Renal cortical epithelial cell (primary cell): ENCODE measurements around the gene EPRS1. TPM values are rescaled to one million over a fixed set of nuclear protein-coding genes. Genes with fewer than 3 reads are reported as not detected.
"Not testable (repeated sequence)": the region's sequence is repeated elsewhere in the genome, so short reads cannot be mapped to it uniquely, and the experiment has no call there.

Source experiments
- DNase-seq: peaks from one replicate; pipeline ENCODE4 v3.0.0-alpha.2; 2011; ENCODE audit warnings: low read depth
- total RNA-seq: library from RNA; depleted of rRNA; stranded (reverse); fragments of >200 nt; gene quantifications from 2 replicates; pipeline ENCODE4 v1.2.3, GENCODE V29; 2014

The EPRS1 gene
- total RNA-seq = 155 and 167 TPM in 2 replicates

DNA sequence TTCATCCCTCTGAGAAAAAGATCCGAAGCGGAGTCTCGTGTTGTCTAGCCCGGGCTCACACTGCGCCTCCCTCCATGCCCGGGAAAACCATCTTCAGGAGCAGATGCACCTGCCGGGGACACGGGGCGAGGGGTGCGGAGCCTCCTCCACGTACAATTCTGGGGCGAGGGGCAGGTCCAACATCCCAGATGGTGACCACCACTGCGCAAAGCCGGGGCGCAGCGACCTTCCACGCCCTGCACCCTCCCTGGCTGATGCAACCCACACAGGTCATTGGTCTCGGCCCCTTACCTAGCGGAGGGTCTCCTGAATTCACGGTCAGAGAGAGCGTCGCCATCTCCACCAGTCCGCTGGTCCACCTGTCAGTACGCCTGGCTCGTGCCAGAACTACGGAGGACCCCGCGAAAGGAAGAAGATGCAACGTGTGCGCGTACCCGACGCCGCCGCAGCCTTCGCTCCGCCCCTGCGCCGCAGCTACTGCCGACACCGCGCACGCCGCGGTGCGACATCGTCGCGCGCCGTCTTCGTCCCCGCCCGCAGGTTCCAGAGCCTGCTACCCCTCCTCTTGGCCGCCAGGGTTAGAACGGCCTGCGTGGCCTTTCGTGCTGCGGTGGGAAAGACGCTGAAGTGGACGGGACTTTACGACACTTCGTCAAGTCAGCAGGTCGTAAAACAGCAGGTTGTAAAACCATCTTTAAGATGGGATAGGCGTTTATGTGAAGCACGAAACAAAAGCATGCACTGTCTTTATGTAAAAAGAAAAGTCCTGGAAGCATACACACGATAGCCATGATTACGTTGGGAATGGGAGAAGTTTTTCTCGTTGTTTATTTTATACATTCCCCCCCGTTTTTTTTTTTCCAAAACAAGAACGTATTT lies at the start of gene EPRS1:
Gene EPRS1, minus strand, starts transcription at position 454 of the 879 bp plus-strand sequence. Its CDS starts 117 bp downstream, at position 337.
- peak; percentile 97 for DNase-seq

DNA sequence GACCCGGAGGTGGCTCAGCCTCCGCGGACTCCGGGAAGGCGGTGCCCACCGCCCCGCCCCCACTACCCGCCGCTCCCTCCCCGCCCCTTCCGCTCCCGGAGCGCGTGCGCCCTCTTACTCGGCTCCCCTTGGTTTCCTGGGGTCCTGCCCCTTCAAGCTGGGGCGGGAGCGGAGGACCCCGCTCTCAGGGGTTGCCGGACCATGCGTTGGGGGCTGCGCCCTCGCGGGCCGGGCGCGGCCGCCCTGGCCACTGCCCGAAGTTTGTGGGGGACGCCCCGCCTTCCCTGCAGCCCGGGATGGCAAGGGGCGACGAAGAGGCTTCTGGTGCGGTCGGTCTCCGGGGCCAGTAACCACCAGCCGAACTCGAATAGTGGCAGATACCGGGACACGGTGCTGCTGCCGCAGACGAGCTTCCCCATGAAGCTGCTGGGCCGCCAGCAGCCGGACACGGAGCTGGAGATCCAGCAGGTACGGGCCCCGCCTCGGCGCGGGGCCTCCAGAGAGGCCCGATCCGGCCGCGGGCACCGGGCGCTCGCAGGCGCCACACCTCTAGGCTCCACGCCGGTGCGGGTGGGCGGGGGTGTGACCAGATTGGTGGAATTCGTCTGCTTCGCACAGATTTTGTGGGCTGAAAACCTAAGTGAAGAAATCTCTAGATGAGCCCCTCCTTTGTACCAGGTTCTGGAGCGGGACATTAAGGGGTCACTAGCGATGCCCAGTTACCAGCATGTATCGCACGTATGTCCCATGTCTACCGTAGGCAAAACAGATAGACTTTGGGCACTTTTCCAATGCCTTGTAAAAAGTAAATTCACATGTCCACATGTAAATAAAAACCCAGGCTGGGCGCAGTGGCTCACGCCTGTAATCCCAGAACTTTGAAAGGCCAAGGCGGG lies 48.0 kb upstream of the EPRS1 start, which contains the start of gene IARS2:
Gene IARS2, plus strand, starts transcription at position 117 of the 896 bp plus-strand sequence. Its CDS starts 85 bp downstream, at position 202.
- DNase-seq = peak; percentile 46

DNA sequence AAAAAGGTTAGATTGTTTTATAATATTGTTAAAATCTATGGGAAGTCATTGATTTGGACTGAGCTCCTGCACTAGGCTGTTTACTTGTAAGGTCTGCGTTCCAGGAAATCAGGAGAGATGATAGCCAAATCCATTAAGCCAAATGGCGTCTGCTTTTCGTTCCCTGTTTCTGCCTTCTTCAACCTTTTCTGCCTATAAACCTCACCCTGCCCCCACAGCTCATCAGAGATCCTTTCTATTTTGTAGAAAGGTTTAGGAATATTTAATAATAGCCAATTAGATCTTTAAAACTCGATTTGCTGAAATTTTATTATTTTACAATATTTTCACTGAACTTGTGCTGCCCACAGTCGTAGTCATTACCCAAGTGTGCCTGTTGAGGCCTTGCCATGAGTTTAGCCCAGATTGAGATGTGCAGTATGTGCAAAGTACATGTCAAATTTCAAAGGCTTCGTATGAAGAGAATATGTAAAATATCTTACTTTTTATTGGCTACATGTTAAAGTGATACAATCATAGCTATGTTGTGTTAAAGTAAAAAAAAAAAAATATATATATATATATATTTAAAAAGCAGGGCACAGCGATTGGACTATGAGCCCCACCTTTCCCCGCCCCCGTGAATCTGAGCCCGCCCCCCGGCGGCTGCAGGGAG lies 47.2 kb upstream of the EPRS1 start:
- DNase-seq = no peak

DNA sequence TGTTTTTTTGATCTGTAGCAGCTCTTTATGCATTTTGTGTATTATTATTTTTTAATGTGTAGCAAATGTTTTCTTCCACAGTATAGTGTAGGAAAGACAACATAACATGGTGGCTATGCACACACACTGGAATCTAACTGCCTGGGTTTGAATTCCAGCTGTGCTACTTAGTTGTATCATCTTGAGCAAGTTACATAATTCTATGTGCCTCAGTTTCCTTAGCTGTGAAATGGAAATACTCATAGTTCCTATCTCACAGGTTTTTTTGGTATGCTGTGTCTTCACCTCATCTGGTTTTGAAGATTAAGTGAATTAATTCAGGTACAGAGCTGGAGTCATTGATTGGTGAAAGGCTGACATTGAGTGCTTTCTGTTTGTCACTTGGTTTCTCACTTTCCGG lies 46.4 kb upstream of the EPRS1 start:
- no peak for DNase-seq

DNA sequence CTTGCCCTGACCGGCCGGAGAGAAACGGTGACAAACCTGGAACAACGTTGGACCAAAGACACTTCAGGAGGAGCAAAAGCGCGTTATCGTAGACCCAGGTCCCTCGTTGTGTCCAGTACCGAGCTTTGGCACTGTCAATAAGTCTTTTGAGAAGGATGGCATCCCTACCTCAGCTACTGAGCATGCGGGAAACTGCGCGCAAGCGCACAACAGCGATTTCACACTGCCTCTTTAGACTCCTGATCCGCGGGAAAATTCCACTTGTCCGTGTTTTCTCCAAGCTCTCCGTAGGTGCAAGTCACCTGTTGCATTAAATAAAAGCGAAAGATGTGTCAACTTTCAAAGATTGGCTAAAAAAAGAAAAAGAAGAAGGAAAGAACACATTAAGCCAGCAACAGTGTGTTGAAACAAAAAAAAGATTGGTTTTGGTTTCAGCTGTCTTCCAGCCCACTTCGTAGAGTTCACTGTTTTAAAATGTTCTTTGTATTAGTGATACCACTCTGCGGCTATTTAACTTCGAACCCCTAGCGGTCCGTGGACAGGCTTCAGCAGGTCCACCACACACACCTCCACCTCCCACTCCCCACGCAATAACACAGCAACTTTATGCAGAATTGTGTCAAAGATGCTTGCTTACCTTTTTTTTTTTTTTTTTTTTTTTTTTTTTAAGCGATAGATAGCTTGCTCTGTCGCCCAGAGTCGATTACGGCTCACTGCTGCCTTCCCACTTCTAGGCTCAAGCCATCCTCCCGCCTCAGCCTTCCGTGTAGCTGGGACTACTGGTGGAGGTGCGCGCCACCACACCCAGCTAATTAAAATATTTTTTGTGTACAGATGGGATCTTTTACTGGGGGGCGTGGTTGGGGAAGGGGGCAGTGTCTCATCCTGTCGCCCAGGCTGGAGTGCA lies 43.6 kb upstream of the EPRS1 start, which contains the start of gene BPNT1:
Gene BPNT1, minus strand, starts transcription at position 139 of the 907 bp plus-strand sequence. CDS start 9,942 bp downstream, outside the sequence.
- DNase-seq = peak; percentile 96

DNA sequence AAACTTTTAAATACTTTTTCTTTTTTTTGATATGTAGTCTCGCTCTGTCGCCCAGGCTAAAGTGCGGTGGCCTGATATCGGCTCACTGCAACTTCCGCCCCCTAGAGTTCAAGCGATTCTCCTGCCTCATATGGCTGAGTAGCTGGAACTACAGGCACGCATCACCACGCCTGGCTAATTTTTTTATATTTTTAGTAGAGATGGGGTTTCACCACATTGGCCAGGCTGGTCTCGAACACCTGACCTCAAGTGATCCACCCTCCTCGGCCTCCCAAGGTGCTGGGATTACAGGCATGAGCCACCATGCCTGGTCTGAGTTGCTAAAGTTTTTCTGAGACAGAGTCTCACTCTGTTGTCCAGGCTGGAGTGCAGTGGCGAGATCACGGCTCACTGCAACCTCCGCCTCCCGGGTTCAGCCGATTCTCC lies 40.0 kb upstream of the EPRS1 start:
- not testable (repeated sequence) for DNase-seq

DNA sequence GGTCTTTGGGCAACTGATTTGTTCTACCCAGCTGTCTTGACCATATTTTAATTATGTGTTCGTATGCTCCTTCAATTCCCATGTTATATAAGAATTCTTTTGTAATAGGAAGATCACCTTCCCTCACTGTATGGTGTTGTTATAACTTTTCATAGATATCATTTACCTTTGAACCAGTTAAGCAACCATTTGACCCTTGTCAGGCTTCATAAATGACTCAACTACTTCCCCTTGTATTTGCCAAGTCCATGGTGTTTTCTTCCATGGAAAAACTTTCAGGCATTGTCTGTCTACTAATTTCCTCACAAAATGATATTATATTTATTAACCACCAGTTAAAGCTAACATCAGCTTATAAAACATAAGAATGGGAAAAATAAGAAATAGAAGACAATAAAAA lies 38.2 kb upstream of the EPRS1 start:
- peak; percentile 5 for DNase-seq

DNA sequence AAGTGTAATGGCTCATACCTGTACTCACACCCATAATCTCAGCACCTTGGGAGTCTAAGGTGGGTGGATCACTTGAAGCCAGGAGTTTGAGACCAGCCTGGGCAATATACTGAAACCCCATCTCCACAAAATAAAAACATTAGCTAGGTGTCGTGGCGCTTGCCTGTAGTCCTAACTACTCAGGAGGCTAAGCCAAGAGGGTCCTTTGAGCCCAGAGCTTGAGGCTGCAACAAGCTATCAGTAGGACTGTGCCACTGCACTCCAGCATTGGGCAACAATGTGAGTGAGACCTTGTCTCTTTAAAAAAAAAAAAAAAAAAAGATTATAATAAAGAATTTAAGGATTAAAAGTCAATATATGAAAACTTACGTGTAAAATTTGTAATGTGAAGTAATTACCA lies 31.6 kb upstream of the EPRS1 start:
- DNase-seq = no peak

DNA sequence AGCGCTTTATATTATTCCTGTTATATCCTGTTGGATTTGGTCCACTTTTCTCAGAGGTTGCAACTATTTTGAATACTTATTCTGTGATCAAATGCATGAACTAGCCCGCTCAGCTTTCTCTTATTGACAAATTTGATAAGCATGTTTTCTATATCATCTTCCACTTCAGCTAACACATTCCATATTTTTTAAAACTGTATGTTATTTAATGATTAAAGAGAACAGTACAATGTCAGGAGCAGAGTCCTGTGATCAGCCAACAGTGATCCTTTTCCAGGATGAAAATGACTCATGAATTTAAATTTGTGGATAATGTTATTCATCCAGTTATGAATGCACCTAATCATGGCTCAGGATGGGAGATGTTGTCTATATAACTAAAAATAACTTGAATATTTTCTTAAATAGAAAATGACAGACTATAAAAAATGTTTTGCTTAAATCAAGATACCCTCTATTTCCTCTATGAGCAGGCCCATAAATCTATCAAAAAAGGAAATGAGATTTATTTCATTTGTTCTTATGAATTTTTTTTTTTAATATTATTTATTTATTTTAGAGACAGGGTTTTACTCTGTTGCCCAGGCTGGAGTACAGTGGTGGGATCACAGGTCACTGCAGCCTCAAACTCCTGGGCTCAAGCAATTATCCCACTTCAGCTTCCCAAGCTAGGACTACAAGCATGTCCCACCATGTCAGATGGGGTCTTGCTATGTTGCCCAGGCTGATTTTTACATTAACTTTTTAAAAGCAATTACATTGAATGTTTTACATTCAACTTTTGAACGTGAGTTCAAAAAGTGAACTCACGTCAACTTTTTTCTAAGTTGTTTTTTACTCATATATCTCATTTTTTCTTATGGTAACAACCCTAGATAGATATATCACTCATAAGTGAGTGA lies 30.8 kb upstream of the EPRS1 start:
- no peak for DNase-seq

DNA sequence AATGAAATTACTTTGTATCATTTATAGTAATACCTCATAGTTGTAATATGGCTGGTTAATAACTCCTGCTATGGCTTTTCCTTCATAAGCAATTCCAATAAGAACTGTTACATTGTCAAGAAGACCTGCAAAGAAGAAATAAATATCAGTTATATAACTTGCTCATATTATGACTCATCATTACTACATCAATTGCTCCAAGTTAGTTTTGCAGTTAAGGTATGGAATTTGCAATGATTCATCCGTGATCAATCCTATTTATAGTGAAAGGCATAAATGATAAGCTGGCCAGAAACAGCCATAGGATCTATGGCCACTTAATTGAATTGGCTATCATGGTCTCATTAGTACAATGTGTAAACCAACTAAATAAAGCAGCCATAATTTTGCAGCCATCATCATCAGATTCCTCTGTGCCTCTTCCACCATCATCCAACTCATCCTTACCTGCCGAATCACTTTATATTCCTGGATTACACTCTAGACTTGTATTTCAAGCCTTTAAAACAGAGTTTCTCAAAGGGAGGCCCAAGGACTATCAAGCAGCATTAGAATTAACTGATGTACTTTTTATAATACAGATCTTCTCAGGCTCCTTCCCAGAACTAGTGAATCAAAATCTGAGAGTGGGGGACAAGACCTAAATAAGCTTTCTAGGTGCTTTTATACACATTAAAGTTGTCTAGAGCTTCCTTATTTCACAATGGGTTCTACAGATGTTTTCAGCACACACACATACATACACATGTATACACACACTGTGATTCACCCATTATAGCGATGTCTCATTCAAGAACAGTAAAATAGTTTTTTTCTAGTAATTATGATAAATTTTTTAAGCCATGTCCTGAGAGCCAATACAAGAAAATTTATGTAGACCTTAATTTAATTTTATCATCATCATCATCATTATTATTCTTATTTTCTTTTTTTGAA lies 21.2 kb upstream of the EPRS1 start:
- DNase-seq = no peak

DNA sequence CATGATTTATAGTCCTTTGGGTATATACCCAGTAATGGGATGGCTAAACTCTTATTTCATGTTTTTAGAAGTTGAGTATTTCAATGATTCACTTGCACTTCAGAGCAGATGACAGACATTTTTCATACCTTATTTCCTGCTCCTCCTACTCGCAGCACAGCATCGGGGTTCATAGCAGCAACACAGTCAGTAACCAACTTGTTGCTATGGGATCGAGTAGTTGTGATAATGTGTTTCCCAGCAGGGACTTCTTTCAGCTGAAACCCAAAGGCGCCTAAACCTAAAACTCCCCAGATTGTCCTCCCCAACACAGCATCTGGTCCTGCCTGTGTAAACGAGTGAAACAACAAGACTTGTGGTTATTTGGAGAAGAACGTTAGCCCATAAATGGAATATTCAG lies 16.3 kb upstream of the EPRS1 start:
- DNase-seq = no peak

DNA sequence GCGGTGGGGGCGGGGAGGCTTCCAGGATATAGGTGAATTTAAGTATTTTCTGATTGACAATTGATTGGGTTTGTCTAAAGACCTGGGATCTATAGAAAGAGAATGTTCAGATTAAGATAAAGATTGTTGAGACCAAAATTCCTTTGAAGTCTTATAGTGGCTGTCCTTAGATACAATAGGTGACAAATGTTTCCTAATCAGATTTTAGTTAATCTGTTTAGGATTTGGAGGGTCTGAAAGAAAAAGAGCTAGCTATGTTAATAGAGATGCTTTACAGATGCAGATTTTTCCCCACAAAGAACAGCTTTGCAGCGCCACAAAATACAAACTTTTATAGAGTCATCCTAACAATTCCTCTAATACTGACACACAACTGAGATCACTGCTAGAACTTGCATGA lies 14.6 kb upstream of the EPRS1 start:
- no peak for DNase-seq

DNA sequence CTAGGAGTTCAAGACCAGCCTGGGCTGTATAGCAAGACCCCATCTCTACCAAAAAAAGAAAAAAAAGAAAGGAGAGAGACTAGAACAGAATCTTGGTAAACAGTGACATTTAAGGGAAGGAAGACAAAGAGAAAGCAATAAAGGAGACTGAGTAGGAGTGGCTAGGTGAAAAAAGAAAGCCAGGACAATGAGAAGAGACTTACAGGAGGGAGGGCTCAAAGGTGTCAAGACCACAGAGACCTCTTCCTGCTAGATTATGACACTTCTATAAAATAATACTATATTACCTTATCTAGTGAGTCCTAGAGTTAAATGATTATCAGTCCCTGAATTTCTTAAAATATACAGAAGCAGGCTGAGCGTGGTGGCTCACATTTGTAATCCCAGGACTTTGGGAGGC lies 10.1 kb upstream of the EPRS1 start:
- DNase-seq = no peak

DNA sequence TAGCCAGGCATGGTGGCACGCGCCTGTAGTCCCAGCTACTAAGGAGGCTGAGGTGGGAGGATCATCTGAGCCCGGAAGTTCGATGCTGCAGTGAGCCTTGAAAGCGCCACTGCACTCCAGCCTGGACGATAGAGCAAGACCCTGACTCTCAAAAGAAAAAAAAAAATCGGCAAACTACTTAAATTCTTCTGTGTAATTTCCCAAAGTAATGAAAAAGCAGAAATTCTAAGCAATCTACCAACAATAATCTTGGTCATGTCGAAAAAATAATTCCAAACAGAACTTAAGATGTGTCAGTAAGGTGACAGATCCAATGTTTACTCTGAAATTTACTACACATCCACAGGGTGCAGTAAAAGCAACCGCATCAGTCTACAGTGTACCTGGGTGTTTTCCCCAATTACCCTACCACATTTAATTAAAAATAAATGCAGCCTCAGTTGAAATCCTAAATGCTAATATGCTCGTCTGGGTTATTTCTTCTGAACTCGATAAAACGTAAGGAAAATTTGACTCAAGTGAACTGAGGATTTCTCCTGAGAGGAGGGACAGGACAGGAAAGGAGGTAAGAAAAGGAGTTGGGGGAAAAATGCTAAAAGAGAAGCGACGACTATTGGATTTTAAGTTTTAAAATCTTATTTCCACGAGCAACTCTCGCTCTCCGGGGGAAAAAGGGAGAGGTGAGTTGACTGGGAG lies 801 bp downstream of the EPRS1 start:
- peak; percentile 13 for DNase-seq

DNA sequence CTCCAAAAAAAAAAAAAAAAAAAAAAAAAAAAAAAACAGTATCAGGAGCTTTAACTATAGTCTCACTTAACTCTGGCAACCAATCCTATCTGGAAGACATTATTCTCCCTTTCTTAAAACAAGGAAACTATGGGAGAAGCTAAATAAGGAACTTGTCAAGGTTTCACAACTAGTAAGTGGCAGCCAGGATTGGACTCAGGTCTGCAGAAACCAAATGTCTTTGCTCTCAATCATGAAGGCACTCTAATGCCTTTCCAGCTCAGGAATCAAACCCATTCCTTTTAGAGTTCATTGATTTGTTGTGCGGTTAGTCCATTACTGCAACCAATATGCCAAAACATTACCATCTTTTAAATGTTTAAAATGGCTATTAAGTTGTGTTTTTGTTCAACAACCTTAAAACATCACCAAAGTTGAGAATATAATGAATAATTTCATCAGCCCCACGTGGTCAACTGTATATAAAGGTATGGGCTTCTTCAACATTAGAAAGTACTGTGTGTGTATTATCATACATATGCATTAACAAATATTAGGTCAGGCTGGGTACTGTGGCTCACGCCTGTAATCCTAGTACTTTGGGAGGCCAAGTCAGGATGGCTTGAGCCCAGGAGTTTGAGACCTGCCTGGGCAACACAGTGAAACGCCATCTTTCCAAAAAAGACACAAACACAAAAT lies 1.5 kb downstream of the EPRS1 start:
- no peak for DNase-seq

DNA sequence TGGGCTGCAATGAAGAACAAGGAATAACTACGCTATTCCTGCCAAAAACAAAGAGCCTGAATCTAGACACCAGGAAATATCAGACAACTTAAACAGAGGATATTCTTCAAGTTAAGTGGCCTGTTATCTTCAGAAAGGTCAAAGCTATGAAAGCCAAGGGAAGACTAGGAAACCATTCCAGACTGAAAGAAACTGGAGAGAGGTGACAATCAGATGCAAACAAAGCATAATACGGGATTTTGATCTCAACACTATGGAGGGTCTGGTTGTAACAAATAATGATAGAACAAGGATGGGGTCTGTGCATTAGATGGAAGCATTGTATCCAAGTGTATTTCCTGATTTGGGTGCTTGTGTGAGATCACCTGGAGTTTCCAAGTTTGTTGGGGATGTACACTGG lies 2.7 kb downstream of the EPRS1 start:
- DNase-seq = no peak

DNA sequence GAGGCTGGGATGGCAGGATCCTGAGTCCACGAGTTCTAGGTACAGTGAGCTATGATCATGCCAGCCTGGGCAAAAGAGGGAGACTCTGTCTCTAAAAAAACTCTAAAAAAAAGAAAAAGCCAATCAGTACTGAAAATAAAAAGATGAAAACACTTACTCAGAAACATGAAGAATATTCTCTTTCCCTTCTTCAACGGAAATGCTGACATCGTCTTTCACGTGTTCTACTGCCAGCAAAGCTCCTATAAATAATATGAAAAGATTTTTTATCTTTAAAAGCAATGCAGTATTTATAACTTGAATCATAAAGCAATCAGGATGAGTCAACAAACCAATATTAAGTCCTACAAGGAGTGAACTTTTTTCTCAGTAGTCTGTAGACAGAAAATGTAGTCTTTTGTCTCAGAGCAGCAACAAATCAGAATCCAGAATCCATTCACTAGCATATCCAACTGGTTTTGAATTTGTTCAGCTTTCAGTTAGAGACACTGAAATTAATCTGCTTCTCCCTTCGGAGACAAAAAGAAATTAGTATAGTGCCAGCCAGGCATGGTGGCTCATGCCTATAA lies 6.2 kb downstream of the EPRS1 start:
- DNase-seq = no peak
